Common myeloid progenitor, CD34-positive (primary cell): ENCODE results near the gene ZNF428.

ENCODE experiments used
- CTCF ChIA-PET: fragments of 350-600 bp; sonication (Branson Sonifier 250); formaldehyde crosslinking; loops from one replicate; lab custom pipeline; 2021; ENCODE audit warnings: antibody characterized with exemption; lab: Charles Lee
- POLR2A ChIA-PET: fragments of 350-600 bp; sonication (Branson Sonifier 250); formaldehyde crosslinking; loops from one replicate; lab custom pipeline; 2021; ENCODE audit warnings: antibody characterized with exemption; lab: Charles Lee
- DNase-seq, 3 donors: peaks; one replicate each; pipeline versions ENCODE4 v3.0.0 to v3.0.0-alpha.2; 2013
- H3K27ac ChIP-seq, 2 experiments: 1 replicate in 1 of 2; 2 replicates in 1 of 2; pipeline ENCODE4 v1.7.0; 2013; ENCODE audit warnings: inconsistent platforms in 2 of 2, low read length in 2 of 2, mild to moderate bottlenecking in 2 of 2, low read depth in 1 of 2, moderate library complexity in 1 of 2; ENCODE audit not compliant: severe bottlenecking in 2 of 2, insufficient read depth in 1 of 2, poor library complexity in 1 of 2
- H3K27me3 ChIP-seq, 5 experiments: replicated peaks in 2 of 5; 1 replicate in 3 of 5; 2 replicates in 2 of 5; pipeline versions ENCODE4 v1.6.1 to v1.7.0; 2013; ENCODE audit warnings: low read length in 4 of 5, mild to moderate bottlenecking in 2 of 5, moderate library complexity in 2 of 5, inconsistent platforms in 1 of 5; ENCODE audit not compliant: insufficient read depth in 5 of 5, control insufficient read depth in 4 of 5
- H3K36me3 ChIP-seq, 4 experiments: 1 replicate in 2 of 4; 2 replicates in 2 of 4; pipeline versions ENCODE4 v1.6.1 to v1.7.0; 2013; ENCODE audit warnings: low read length in 3 of 4, control low read depth in 1 of 4, mild to moderate bottlenecking in 1 of 4; ENCODE audit not compliant: control insufficient read depth in 4 of 4, insufficient read depth in 4 of 4
- H3K4me1 ChIP-seq, 4 experiments: 1 replicate in 3 of 4; 2 replicates in 1 of 4; pipeline versions ENCODE4 v1.6.1 to v1.7.1; 2013; ENCODE audit warnings: low read length in 3 of 4, mild to moderate bottlenecking in 3 of 4, control low read depth in 1 of 4, inconsistent platforms in 1 of 4, moderate library complexity in 1 of 4; ENCODE audit not compliant: control insufficient read depth in 4 of 4, insufficient read depth in 4 of 4; ENCODE audit errors: control extremely low read depth in 1 of 4
- H3K4me3 ChIP-seq, 7 experiments: 1 replicate in 4 of 7; 2 replicates in 3 of 7; pipeline versions ENCODE4 v1.5.1 to v1.7.0; 2013; ENCODE audit warnings: mild to moderate bottlenecking in 7 of 7, low read length in 6 of 7, moderate library complexity in 6 of 7, inconsistent platforms in 2 of 7, low read depth in 2 of 7, control low read depth in 1 of 7; ENCODE audit not compliant: insufficient read depth in 4 of 7, control insufficient read depth in 1 of 7; ENCODE audit errors: extremely low read depth in 1 of 7
- H3K9me3 ChIP-seq, 5 experiments: 1 replicate in 4 of 5; 2 replicates in 1 of 5; pipeline versions ENCODE4 v1.6.1 to v1.7.1; 2013; ENCODE audit warnings: low read length in 4 of 5, mild to moderate bottlenecking in 2 of 5, inconsistent platforms in 1 of 5, low read depth in 1 of 5, moderate library complexity in 1 of 5; ENCODE audit not compliant: control insufficient read depth in 4 of 5, insufficient read depth in 2 of 5; ENCODE audit errors: control extremely low read depth in 1 of 5
- WGBS: methylation state at CpG from one replicate; pipeline ENCODE4 v1.1.5; 2013; ENCODE audit not compliant: insufficient coverage; 5-methylcytosine and 5-hydroxymethylcytosine counted together

The ZNF428 gene

GRCh38 chr19:43660971-43661360 is 41.5 kb upstream of the ZNF428 start:
- Histone ChIP-seq H3K27ac (no peak overlapping the region), H3K36me3 (peaks cover 7 to 46% (median 15%) of the 10 kb centered on the region in 4 experiments), H3K4me3 (no peak overlapping the region), H3K27me3 (no peaks in the 10 kb centered on the region), H3K4me1 (peaks cover 10 to 25% (median 22%) of the 10 kb centered on the region in 4 experiments), H3K9me3 (peaks cover 0 to 5% (median 0%) of the 10 kb centered on the region in 5 experiments)
- ChIA-PET CTCF (interaction anchor here (3.1 kb wide), 1 partner anchor 9 kb away, joined by 17 read pairs; no protein-coding TSS in a partner anchor), POLR2A (no interaction called here)
- DNase-seq: no peak
- 89% methylated on average over 6 of the region's 6 CpGs for WGBS

- DNase-seq: no peak
- H3K27me3 ChIP-seq: no peaks in the 10 kb centered on the region
- no peak overlapping the region for H3K27ac ChIP-seq
- ChIA-PET POLR2A (no interaction called here), CTCF (no interaction called here)
- H3K9me3 ChIP-seq: peaks cover 0 to 5% (median 0%) of the 10 kb centered on the region in 5 experiments
- no peak overlapping the region for H3K4me3 ChIP-seq
- 89% methylated on average over 5 of the region's 7 CpGs for WGBS
- peaks cover 10 to 25% (median 22%) of the 10 kb centered on the region in 4 experiments for H3K4me1 ChIP-seq
- H3K36me3 ChIP-seq: peaks cover 8 to 49% (median 18%) of the 10 kb centered on the region in 4 experiments
These were observed 41.0 kb upstream of the ZNF428 start for GRCh38 chr19:43660301-43660970.

GRCh38 chr19:43658494-43658893 is 39.1 kb upstream of the ZNF428 start:
- POLR2A ChIA-PET: no interaction called here
- WGBS: 100% methylated on average over 8 of the region's 8 CpGs

DNA sequence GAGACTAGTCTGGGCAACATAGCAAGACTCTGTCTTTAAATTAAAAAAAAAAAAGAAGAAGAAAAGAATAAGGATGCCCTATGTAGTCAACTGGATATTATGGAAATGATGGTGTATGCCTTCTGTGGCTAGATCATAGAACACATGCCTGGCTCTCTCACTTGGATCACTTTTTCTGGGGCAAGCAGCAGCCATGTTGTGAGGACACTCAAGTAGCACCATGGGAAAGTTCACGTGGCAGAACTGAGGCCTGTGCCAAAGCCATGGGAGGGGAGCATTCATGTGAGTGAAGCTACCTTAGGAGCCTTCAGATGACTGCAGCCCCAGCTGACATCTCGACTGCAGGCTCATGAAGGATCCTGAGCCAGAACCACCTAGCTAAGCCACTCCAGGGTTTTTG is 38.6 kb upstream of the ZNF428 start:
- Histone ChIP-seq H3K9me3 (peaks cover 0 to 5% (median 0%) of the 10 kb centered on the region in 5 experiments), H3K27ac (no peak overlapping the region), H3K27me3 (no peaks in the 10 kb centered on the region), H3K4me3 (no peak overlapping the region), H3K4me1 (peaks cover 0 to 2% (median under 1%) of the 10 kb centered on the region in 4 experiments), H3K36me3 (peaks cover 5 to 44% (median 19%) of the 10 kb centered on the region in 4 experiments)
- ChIA-PET POLR2A (no interaction called here), CTCF (interaction anchor here (1.0 to 1.6 kb wide), 3 partner anchors 10 to 103 kb away, joined by 3 to 4 read pairs (median 3); no protein-coding TSS in a partner anchor)
- DNase-seq: no peak
- WGBS: 94% methylated on average over 2 of the region's 2 CpGs

More at GRCh38 chr19:43658494-43658893, 39.1 kb upstream of the ZNF428 start:
- peaks cover 5 to 48% (median 19%) of the 10 kb centered on the region in 4 experiments for H3K36me3 ChIP-seq
- no peak overlapping the region for H3K4me3 ChIP-seq
- no peak overlapping the region for H3K27ac ChIP-seq
- H3K9me3 ChIP-seq: peaks cover 0 to 5% (median 0%) of the 10 kb centered on the region in 5 experiments
- CTCF ChIA-PET: interaction anchor here (1.0 to 1.6 kb wide), 3 partner anchors 10 to 103 kb away, joined by 3 to 4 read pairs (median 3); no protein-coding TSS in a partner anchor
- no peak for DNase-seq
- peaks cover 0 to 7% (median 5%) of the 10 kb centered on the region in 4 experiments for H3K4me1 ChIP-seq
- H3K27me3 ChIP-seq: no peaks in the 10 kb centered on the region

DNA sequence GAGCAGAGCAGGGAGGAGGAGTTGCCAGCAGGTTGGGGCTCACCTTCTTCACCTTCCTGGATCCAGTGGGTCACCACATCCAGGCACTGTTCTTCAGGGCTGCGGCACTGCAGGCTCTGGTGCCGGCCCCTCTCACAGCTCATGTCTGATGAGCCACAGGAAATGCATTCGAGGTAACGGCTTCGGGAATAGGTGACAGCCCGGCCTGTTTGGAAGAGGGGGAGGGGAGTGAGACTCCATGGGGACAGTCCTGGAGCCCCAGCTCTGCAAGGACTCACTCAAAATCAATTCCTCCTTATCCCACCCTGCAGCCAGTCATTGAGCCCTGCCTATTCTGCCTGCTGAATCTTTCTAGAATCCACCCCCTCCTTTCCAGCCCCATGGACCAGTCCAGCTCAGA is 37.0 kb upstream of the ZNF428 start:
- no peak overlapping the region for H3K27ac ChIP-seq
- H3K36me3 ChIP-seq: peaks cover 5 to 48% (median 19%) of the 10 kb centered on the region in 4 experiments
- WGBS: 100% methylated on average over 1 of the region's 6 CpGs
- DNase-seq: no peak
- H3K9me3 ChIP-seq: peaks cover 0 to 5% (median 0%) of the 10 kb centered on the region in 5 experiments
- no peaks in the 10 kb centered on the region for H3K4me1 ChIP-seq
- ChIA-PET CTCF (no interaction called here), POLR2A (no interaction called here)
- H3K27me3 ChIP-seq: no peaks in the 10 kb centered on the region
- H3K4me3 ChIP-seq: no peak overlapping the region

- WGBS: 96% methylated on average over 4 of the region's 5 CpGs
- no peaks in the 10 kb centered on the region for H3K4me1 ChIP-seq
- POLR2A ChIA-PET: no interaction called here
- H3K4me3 ChIP-seq: no peak overlapping the region
- H3K36me3 ChIP-seq: peaks cover 3 to 42% (median 14%) of the 10 kb centered on the region in 4 experiments
- H3K27me3 ChIP-seq: no peaks in the 10 kb centered on the region
- no peak for DNase-seq
- no peaks in the 10 kb centered on the region for H3K9me3 ChIP-seq
- no peak overlapping the region for H3K27ac ChIP-seq
- CTCF ChIA-PET: interaction anchor here (0.9 to 3.7 kb wide), 11 partner anchors 10 to 133 kb away, joined by 3 to 17 read pairs (median 4); no protein-coding TSS in a partner anchor
These were observed 33.1 kb upstream of the ZNF428 start for GRCh38 chr19:43652546-43652874.
